NCI-H2227 (cell line): ENCODE data around the gene FGD3.

Source experiments
- DNase-seq: peaks from one replicate; lab custom pipeline; 2025; ENCODE audit not compliant: unreplicated experiment; lab: John Stamatoyannopoulos, UW

Gene FGD3

DNA sequence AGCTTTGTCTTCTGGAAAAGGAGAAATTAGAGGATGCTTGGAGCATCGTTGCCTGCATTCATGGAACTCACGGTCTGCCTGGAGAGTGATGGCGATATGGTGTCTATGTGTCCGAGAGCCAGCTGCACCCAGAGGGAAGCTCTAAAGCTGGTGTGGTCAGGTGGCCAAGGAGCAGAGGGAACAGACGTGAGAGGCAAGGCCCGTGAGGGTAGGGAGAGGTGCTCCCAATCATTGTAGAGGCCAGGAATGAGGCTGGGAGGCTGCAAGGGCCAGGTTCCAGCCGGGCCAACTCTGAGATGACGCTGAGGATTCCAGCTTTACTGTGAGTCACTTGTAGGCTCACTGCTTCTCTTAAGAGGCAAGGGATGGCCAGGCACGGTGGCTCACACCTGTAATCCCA lies 7.6 kb downstream of the FGD3 start:
- no peak for DNase-seq

- no peak for DNase-seq
These were observed 13.4 kb downstream of the FGD3 start for GRCh38 chr9:92960561-92961290.

DNA sequence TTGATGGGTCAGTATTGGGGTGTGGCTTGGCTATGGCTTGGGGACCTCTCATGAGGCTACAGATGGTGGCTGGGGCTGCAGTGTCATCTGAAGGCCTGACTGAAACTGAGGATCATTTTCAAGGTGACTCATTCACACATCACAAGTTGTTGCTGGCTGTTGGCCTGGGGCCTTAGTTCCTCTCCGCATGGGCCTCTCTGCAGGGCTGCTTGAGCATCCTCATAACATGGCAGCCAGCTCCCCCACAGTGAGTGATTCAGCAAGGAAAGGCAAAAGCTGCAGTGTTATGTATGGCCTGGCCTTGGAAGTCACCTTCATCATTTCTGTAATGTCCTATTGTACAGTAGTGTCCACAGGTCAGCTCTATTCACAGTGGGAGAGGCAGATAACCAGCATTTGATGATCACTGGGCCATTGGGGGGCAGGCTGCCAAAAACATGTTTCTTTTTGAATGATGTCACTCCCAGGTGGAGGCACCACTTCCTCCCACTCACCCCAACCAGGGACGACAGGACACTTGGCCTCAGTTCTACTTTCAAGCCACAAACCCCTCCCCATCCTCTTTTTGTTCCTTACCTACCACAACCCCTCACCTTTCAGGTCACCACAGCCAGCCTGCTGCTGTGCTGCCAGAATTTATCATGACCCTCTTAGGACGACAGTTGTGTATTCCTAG lies 14.4 kb downstream of the FGD3 start:
- no peak for DNase-seq

GRCh38 chr9:92962303-92962649 lies 15.0 kb downstream of the FGD3 start:
- no peak for DNase-seq

- DNase-seq = no peak
These were observed 15.5 kb downstream of the FGD3 start for GRCh38 chr9:92962846-92963245.

DNA sequence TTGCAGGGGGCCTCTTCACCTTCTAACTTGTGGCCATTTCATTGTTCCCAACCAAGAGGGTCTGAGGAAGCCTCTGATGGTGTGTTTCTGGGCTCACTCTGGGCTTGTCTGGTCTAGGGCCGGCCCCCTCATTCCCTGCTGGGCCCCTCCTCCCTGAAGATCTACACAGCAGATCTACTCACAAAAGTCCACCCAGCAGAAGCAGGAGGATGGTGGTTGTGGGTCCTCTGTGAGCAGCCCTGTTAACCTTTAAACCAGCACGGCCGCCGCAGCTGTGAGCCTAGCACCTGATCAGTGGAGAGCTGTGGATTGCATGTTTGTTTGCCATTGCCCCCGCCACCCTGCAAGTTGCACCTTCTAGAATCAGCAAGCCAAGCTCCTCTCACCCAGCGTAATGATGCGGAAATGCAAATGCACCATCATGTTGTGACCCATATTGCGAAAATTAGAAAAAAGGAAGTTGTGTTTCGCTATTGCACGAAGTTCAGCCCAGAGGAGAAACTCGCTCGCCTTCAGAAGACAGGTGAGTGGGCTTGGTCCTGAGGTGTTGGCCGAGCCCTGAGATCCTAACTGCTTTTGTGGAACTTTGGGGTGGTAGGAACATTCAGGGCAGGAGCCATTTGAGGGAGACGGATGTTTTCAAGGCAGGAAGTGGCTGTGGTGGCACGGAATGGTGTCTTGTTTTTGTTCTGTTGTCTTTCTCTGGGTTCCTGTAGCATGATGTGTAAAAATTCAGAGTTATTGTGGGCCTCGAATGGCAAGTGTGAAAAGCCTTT lies 16.7 kb downstream of the FGD3 start:
- DNase-seq = no peak

GRCh38 chr9:92964607-92965060 lies 17.3 kb downstream of the FGD3 start:
- no peak for DNase-seq

GRCh38 chr9:92965061-92965758 lies 17.9 kb downstream of the FGD3 start:
- DNase-seq = no peak

DNA sequence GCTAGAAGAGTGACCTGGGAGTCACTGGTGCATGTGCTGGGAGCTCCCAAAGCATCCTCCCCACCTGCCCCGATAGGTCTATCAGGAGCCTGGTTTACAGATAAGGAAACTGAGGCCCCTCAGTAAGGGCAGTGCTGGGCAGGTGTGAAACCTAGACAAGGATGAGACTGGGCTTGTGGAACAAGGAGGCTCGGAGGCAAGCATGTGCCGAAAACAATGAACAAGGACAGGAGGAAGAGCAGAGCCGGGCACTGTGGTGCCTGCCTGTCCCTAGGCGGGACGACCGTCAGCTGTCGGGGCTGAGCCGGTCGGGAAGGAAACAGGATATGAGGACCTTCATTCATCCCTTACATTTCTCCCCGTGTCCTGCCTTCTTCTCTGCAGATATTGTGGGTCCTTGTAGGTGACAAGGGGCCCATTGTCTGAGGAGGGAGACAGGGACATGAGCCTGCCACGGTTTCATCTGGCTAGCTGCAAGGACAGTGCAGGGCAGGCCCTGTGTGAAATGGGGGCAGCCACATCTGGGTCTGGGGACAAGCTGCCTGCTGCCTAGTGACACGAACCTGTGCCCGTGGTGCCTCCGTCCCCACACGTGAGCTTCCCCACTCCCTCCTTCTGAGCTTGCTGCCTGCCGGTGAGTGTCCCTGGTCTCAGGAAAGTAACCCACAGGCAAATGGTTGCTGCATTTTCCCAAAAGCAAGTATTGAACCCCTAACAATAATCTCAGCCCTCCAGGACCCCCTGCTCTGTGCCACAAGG lies 18.6 kb downstream of the FGD3 start:
- DNase-seq = no peak

DNA sequence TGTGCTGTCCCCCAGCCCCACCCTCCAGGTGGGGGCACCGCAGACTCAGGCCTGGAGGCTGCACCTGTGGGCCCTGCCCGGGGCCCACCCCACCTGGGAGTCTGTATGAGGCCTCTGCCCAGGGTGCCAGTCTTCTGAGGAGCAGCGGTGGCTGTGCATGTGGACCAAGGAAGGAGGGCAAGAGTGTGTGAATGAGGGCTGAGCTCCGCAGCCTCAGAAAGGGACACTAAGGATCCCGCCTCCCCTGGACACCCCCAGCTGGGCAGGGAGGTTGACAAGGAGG lies 19.1 kb downstream of the FGD3 start:
- DNase-seq = no peak

- no peak for DNase-seq
These were observed 20.8 kb downstream of the FGD3 start for GRCh38 chr9:92968081-92968480.

- no peak for DNase-seq
These were observed 22.5 kb downstream of the FGD3 start for GRCh38 chr9:92969516-92970466.

DNA sequence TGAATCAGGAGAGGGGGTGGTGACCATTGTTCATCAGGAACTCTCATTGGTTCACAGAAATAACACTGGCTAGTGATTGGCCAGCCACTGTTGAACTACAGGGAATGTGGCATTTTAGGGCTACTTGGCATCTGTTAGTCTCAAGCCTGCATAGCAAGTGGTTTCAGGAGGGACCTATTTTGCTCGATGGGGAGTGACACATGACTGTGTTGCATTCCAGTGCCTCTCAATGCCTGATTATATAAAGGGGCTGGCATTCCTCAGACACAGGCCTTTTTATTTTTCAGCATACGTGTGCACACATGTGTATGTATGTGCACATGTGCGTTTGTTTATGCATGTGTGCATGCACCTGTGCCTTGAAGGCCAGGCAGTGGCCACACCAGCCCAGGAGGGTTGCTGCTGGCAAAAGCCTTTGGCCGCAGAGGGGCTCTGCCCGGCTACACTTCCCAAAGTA lies 23.2 kb downstream of the FGD3 start:
- no peak for DNase-seq

DNA sequence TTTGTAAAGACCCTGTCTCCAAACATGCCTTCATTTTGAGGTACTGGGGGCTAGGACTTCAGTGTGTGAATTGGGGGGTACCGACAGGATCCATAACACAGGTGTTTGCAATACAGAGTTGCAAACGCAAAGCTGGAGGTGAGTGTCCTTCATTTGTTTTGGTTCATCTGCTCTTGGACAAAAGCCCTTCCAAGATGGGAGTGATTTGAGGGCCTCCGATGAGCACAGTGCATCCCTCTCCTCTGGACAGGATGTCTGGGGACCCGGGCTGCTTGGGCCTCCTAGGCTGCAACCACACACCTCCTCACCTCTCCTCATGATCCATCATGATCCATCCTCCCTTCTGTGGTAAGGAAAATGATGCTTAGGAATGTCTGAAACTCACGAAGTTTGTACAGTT lies 23.8 kb downstream of the FGD3 start:
- no peak for DNase-seq

DNA sequence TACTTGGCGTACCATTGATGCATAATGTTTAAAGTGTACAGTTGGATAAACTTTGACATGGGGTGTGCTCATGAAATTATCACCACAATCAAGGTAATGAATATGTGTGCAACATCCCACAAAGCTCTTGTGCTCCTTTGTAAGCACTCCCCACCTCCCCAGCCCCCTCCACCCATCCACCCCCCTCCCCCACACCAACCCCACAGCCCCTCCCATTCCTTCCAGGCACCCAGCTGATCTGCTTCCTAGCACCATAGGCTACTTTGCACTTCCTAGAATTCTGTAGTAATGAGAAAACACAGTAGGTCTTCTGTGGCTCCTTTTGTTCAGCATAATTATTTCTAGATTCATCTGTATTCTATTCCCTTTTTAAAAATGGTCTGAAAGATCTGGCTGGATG lies 24.5 kb downstream of the FGD3 start:
- DNase-seq = no peak

GRCh38 chr9:92973700-92974099 lies 26.4 kb downstream of the FGD3 start:
- no peak for DNase-seq

DNA sequence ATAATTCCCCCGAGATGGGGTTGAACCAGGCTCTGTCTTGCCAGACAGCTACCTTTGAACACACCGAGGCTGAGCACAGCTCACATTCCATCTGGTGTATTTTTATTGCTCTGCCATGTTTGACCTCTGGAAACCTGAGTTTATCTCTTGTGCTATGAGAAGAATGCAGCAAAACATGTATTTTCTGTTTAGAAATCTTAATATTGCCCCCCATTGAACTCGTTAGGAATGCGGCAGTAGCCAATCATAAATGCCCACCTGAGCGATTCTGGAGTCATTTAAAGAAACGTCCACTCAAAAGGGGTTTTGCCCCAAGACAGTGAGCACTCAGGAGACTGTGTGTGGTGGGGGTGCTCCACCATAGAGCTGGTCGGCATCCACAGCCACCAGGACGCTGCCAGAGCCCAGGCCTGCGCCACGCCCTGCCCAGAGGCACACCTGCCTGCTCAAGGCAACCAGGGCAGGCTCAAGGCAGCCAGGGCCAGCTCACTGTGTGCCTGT lies 26.9 kb downstream of the FGD3 start:
- DNase-seq = no peak

DNA sequence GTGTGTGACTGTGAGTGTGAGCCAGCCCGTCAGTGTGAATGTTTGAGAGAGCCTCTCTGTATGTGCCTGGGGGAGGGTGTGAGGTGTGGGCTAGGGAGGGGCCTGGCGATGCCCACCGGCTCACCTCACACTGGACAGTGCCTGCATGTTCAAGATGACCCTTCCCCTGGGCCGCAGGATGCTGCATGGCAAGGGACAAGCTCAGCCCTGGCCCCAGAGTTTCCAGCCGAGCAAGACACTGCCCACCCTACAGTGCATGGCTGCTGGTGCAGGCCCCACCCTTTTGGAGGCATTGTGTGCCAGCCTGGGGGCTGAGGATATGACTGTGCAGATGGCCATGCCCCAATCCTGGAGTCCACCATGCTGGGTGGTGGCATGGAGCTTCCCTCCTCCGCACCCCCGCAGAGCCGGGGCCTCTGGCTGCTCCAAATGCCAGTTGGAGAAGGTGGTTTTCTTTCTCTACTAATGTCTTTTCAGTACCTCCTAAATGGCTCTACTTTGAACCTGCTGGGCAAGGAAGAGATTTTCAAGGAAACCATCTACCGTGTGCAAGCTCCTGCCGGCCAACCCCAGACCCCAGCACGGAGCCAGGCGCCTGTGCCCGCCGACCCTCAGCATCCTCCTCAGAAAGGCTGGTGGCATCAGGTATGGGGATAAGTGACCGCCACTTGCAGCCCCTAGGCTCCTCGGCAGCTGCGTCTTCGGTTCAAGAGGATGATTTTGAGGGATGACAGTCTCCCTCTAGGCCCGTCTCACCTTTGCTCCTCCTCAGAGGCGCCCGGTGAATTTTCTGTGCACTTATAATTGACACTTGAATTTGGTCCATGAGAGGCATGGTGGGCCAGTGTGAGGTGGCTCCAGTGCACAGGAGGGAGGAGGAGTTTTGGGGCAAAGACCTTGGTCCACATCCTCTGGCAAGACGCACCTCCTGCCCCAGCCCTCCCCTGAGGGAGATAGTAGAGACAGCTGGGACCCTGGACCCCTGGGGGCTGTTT lies 27.7 kb downstream of the FGD3 start:
- no peak for DNase-seq
